Activated naive CD4-positive, alpha-beta T cell treated with anti-CD3 and anti-CD28 coated beads, Interleukin-2, amount 50 U/mL, for 16 hours (primary cell): ENCODE measurements around the gene HTR2C.
"Not testable (repeated sequence)": the region's sequence is repeated elsewhere in the genome, so short reads cannot be mapped to it uniquely, and the experiment has no call there.

Source experiments
- DNase-seq: peaks from one replicate; pipeline ENCODE4 v3.0.0-alpha.2; 2020

HTR2C gene

DNA sequence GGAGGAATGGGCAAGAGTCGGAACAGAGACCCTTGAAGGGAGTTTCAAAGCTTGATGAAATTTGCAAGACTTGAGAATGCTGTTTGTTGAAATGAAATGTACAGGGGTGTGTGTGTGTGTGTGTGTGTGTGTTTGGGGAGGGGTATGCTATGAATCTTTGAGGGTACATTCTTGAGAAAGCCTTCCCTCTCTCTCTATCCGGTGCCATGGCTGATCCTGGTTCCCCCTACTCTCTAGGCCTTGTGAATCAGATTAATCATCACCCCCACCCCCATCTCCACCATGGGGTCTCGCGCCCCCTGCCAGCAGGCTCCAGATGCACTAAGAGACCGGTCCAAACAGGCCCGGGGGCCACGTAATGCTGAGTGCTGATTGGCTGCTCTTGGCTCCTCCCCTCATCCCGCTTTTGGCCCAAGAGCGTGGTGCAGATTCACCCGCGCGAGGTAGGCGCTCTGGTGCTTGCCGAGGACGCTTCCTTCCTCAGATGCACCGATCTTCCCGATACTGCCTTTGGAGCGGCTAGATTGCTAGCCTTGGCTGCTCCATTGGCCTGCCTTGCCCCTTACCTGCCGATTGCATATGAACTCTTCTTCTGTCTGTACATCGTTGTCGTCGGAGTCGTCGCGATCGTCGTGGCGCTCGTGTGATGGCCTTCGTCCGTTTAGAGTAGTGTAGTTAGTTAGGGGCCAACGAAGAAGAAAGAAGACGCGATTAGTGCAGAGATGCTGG is at the start of gene HTR2C:
HTR2C (plus strand) TSS at position 441 of the 729 bp plus-strand sequence. CDS start 142,851 bp downstream, outside the sequence.
- no peak for DNase-seq

GRCh38 chrX:114580336-114580735 is 3.5 kb upstream of the HTR2C start:
- DNase-seq, result no peak

DNA sequence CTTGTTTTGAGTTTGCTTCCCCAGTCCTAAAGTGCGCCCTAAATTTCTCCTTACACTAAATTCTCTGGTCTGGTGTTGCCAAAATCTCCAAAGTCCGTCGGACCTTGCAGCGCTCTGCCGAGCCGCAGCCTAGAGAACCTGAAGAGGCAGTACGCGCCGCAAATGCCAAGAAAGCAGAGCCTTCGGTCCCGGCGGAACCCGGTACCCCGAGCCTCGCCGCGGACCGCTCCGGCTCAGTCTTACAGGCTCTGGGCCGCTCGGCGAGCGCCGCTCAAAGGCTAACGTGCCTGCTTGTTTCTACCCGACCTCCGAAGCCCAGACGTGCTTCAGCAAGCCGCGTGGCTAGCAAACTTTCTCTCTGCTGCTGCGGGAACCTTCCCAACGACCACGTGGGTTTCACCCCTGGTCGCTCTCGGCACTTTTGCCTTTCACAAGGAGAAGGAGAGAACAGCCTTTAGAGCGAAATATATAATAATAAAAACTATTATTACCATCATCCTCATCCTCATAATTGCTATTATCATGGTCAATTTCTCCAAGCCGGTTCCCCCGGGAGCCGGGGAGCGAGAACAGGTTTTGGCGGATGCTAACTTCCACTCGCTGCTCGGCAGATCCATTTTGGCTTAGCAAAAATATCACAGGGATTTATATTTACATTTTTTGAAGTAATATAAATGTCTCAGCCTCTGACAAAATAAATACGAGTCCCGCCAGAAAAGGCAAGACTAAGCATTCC is 2.2 kb upstream of the HTR2C start:
- DNase-seq, result no peak

DNA sequence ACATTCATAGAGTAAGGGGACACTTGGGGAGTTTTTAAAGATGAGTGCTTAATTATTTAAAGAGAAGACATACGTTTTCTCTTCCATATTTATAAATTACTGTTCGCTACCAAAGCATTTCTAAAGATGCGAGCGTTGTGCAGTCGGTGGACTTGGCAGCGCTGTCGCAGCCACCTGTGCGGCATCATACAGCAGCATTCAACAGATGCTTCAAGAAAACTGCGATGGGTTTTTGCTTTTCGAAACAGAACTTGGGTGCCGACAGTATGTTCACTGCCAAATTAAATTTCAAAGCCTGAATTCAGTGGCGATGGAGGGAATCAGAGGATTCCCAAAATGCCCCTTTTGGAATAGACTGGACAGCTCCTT is 1.6 kb upstream of the HTR2C start:
- no peak for DNase-seq

DNA sequence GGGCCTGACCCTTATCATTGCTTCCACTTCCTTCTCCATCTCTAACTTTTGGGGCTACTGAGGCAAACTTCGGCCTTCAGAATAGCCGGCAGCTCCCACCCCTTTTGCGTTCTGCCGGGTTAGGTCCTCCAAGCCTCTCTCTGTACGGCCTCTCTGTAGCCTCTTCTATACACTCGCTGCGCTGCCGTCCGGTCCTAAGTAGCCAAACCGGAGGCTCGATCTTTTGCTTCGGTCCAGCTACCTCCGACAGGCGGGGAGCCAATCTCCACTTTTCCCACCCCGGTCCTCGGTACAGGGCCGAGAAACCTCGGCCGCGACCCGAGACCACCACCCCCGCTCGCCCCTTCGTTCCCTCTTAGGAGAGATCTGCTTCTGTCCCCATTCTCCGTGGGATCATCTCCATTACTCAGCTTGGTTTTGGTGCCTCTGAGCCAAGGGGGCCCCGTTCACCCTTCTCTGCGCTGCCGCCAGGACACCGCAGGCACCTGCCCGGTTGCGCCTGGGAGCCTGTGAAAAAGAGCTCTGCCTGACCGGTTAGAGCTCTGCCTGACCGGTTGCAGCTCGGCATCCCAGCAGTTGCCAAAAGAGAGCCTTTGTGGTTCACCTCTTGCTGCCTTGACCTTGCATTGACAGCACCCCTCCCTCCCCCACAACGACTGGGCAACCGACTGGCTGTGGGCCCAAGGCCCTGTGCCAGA is 1.0 kb upstream of the HTR2C start:
- DNase-seq, result no peak

DNA sequence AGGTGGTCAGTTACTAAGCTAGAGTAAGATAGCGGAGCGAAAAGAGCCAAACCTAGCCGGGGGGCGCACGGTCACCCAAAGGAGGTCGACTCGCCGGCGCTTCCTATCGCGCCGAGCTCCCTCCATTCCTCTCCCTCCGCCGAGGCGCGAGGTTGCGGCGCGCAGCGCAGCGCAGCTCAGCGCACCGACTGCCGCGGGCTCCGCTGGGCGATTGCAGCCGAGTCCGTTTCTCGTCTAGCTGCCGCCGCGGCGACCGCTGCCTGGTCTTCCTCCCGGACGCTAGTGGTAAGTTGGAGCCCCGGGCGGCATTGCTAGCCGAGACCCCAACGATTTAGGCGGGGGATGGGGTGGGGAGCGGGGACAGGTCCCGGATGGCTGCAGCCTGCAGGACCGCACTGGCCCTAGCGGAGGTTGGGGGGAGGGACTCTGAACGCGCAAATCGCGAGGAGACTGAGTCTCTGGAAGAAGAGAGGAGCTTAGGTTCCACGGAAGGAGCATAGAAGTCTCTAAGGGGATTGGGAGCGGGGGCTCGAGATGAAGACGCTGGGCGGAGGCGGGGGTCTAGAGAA is 573 bp downstream of the HTR2C start:
- DNase-seq, result no peak

DNA sequence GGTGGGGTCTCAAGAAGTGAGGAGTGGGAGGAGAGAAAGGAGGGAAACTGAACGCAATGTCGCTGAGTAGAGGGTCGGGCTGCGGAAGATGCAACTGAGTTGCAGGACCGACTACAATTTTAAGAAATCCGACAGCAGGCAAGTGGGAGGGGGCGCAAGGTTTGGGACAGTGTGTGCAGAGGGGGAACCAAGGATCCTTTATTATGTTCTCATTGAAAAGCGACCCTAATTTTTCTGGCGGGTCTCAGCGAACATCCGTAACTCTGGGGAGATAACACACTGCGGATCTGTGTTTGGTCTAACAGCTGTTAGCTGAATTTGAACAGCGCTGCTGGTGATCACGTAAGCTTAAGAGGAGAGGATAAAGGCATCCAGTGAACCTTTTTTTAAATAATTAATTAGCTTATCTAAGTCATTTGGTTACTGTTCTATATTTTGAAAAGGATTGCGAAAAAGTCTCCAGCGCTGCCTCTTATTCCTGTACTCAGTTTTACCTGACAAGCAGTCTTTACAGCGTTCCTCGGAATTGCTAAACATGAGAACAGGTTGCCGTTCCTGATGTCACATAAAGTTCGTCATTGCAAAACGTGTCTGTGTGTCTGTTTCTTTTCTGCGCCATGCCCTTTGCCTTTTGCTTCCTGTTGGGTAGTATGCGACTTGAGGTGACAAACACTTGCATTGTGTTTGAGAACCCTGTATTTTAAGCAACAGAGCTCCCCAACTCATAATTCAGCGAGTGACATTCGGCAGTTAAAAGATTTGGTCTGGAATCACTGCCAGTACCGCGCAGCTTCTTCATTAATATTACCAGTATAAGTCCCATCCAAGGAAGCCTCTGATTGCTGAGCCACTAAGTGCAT is 1.3 kb downstream of the HTR2C start:
- no peak for DNase-seq

DNA sequence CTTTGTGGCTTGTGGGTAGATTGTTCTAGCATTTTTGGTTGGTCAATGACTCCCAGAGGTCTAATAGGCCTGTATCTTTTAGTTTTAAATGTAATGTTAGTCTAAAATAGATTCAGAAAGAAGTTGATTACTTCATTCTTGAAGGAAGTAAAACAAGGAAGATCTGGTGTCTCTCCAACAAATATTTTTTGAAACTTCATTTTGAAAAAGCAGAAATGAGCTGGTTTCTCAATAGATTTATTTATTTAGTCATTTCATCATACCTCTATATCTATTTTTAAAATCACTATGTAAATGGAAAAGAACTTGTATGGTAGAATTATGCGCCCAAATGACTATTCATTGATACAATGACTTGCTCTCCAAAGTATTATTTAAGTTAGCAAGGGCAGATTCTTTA is 7.2 kb downstream of the HTR2C start:
- DNase-seq, result no peak

DNA sequence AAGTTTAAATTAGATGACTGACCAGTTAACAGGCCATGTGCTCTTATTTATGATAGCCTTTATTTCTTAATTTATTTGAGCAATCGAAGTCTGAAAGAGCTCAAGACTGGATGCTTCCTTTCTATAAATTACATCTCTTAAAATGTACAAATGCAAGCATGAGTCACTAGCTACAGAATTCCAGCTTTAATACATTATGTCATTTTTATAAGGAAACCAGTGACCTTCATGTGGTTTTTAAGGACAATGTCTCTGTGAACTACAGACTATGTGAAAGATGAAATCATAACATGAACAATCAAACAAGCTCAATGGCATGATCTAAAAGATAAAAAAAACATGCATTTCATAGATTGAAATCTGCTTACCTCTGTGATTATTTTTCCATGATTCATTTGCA is 15.4 kb downstream of the HTR2C start:
- no peak for DNase-seq

DNA sequence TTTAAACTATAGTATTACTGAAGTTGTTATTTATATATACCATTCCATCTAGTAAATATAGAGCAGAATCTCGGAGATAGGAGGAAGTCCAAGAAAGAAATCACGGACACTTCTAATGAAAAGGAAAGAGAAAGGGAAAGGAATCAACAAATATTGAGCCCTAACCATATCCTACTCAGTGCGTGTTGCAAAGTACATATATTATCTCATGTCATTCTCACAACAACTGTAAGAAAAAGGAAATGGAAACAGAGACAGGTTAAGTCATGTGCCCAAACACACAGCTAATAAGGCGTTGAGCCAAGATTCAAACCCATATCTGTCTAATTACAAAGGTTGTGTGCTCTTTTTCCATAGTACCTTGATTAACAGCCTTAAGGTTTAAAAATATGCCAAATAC is 16.0 kb downstream of the HTR2C start:
- DNase-seq, result no peak

GRCh38 chrX:114606619-114607018 is 22.7 kb downstream of the HTR2C start:
- not testable (repeated sequence) for DNase-seq

GRCh38 chrX:114611018-114611619 is 27.2 kb downstream of the HTR2C start:
- no peak for DNase-seq

DNA sequence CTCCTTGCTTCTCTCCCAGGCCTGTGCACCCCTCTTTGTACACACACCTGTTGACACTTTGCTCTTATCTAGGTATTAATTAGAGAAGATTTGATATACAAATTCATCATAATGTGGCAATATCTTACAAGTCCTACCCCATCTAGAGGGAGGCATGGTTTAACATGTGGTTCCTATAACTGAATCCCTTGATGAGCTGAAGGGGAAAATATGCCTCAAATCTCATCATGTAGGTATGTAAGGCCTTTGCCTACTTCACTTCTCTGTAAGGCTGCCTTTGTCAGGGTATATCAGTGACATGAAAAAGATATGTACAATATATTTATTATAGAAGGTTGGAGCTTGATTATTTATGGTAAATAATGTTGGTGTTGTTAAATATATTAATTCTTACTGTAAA is 31.9 kb downstream of the HTR2C start:
- DNase-seq, result no peak

GRCh38 chrX:114619874-114620273 is 36.0 kb downstream of the HTR2C start:
- no peak for DNase-seq

GRCh38 chrX:114626323-114626722 is 42.4 kb downstream of the HTR2C start:
- no peak for DNase-seq

DNA sequence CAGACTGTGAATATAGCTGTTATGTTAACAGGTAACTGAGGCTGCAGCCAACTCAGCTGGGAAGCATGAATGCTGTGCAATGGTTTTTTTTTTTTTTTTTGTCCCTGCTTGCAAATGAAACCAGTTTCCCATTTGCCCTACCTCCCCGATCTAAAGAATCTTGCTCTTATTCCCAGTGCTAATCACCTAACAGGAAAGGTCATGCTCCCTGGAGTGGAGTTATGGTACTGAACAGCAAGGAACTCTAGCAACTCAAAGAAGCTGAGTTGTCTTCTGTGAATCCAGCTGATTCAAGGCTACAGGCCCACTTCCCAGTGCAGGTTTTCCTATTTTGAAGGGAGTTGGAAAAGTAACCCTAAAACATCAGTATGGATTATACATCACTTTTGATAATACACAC is 52.1 kb downstream of the HTR2C start:
- DNase-seq, result no peak

GRCh38 chrX:114650351-114650750 is 66.5 kb downstream of the HTR2C start:
- DNase-seq, result no peak

DNA sequence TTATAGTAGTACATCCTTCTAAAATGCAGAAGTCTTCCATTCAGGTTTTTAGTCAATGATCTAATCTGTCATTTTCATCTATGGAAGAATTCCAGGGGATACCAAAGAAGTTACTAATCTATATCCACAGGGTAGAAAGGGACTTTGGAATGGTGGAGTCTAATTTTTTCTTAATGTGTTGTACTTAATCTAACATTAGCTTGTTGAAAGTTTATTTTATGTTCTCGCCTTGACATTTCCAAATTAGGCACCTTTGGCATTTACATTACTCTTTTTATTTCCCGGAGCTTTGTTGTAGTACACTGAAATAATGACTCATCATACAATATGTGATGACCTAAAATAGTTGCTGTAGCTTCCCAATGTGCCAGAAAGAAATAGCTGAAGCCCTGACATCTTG is 91.5 kb downstream of the HTR2C start:
- DNase-seq, result no peak

DNA sequence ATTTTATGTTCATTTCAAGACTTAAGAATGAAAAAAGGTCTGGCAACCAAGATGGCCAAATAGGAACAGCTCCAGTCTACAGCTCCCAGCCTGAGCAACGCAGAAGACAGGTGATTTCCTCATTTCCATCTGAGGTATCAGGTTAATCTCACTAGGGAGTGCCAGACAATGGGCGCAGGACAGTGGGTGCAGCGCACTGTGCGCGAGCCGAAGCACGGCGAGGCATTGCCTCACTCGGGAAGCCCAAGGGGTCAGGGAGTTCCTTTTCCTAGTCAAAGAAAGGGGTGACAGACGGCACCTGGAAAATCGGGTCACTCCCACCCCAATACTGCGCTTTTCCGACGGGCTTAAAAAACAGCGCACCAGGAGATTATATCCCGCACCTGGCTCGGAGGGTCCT is 116.6 kb downstream of the HTR2C start:
- not testable (repeated sequence) for DNase-seq

GRCh38 chrX:114709406-114709805 is 125.5 kb downstream of the HTR2C start:
- DNase-seq, result no peak

DNA sequence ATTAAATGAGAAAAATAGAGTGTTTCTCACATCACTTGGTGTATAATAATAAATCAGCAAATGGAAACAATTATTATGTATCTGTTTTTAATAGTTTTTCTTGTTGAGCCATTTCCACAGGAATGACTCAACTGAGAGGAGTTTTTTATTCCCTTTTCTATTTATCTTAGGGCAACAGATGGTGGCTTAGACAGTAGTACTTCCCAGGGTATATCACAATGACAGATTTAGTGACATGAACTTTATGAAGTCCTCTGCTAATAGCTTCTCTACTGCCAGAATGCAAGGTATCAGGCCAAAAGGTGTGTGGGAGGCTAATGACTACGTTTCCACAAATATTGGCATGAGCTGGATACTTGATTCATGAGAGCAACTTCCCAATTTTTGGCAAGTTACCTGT is 126.7 kb downstream of the HTR2C start:
- DNase-seq, result no peak

- no peak for DNase-seq
These were observed 128.6 kb downstream of the HTR2C start for GRCh38 chrX:114712466-114712865.
